Stimulated activated CD4-positive, alpha-beta T cell treated with anti-CD3 and anti-CD28 coated beads, Interleukin-2, amount 100 ng/mL, for 4 hours (primary cell): ENCODE data around the gene UQCR11.

Source experiments
- DNase-seq: peaks from one replicate; pipeline ENCODE4 v3.0.0-alpha.2; 2020; ENCODE audit warnings: low read depth

Gene UQCR11

DNA sequence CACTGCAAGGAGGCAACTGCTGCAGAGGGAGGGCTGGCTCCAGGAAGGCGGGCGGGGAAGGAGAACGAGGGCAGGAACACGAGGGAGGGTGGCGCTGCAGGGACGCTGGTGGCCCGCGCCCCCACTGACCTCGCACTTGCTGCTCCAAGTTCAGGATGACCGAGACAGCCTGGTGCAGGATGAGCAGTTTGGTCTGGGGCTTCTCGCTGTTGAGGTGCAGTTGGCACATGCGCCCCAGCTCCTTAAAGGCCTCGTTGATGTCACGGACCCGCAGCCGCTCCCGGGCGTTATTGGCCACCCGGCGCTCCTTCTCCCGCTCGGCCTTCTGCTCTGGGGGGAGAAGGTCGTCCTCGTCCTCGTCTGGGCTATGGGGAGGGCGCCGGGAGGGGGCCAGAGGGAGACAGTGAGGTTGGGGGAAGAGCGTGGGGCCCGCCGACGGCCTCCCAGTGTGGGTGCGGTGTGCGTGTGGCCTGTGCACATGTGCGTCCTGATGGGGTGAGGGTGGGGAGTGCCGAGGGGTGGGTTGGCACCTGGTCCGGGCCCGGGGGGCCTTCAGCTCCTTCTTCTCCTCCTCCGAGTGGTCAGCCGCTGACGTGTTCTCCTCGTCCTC, 10.0 kb upstream of the UQCR11 start:
- DNase-seq = no peak

DNA sequence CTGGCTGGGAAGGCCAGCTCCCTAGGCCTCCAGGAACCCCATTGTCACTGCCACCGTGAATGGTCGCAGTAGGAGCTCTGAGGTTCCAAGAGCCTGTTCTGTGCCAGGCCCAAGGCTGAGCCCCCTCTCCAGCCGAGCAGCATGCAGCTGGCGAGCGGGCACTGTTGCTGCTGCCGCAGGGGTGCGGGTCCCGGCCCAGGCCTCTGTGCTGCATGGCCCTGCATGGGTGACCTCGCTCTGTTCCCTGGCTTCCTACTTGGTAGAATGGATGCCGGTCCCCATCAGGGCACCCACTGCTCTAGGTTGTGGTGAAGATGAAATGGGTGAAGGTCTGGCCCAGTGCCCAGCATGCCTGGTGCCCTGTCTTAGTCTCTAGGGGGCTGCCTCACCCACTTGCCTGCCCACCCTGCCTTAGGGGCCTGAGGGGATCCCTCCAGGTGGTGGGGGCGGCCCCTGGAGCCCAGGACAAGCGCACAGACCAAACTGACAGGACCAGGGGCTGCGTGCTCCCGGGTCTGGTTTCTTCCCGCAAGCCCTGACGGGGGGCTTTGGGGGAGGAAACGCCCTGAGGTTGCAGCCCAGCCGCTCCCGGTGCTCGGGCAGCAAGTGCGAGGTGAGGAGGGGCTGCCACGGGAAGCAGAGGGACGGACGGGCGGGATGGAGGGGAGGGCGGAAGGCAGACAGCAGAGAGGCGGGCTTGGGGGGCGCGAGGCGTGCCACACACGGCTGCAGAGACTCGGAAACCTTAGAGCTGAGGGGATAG, 8.7 kb upstream of the UQCR11 start:
- no peak for DNase-seq

DNA sequence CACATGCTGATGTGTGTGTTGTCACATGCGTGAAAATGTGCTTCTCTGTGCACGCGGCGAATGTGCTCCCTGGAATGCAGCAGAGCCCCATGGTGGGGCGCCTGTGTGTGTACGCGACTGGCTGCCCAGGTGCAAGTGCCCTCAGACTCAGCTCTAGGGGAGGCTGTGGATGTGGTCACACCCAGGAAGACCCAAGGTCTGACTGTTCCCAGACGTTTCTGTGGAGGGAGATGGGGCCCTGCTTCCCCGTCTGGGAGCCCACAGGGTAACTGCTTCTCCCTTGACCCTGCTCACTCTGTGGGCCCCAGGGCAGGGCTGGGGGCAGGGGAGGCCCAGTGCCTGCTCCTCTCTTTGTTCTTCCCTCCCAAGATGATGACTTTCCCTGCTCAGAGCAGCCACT, 7.9 kb upstream of the UQCR11 start:
- DNase-seq = no peak

DNA sequence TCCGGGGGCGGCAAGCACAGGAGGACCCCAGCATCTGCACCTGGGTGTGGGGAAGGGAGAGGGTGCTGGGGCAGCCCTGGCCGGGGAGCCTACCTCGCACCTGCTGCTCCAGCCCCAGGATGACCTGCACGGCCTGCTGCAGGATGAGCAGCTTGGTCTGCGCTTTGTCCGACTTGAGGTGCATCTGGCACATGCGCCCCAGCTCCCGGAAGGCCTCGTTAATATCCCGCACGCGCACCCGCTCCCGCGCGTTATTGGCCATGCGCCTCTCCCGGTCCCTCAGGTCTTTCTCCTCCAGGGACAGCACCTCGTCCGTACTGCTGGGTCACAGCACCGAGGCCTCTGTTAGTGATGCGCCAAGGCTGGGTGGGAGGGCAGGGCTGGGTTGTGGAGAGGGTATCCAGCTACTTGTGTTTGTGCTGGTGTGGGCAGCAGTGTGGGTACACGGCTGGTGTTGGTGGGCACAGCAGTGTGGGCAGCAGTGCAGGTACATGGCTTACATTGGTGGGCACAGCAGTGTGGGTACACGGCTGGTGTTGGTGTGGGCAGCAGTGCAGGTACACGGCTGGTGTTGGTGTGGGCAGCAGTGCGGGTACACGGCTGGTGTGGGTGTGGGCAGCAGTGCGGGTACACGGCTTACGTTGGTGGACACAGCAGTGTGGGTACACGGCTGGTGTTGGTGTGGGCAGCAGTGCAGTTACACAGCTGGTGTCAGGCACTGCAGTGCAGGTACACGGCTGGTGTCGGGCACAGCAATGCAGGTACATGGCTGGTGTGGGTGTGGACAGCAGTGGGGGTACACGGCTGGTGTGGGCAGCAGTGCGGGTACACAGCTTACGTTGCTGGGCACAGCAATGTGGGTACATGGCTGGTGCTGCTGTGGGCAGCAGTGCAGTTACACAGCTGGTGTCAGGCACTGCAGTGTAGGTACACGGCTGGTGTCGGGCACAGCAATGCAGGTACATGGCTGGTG, 7.1 kb upstream of the UQCR11 start:
- no peak for DNase-seq

DNA sequence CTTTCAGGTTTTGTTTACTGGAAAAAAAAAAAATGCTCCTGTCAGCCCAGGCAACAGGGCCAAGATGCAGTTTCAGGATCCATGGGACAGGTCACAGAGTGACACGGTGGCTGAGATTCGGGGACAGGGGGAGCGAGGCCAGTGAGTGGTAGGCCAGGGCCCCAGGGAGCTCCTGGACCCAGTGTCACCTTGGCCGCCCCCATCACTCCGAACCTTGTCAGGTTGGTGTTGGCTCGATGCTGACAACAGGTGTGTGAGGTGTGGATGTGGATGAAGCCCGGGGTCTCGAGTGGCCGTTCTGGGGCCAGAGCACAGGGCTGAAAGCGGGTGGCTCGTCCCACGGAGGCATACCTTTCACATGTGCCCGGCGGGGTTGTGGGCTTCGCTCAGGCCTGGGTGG, 6.1 kb upstream of the UQCR11 start:
- DNase-seq = no peak

DNA sequence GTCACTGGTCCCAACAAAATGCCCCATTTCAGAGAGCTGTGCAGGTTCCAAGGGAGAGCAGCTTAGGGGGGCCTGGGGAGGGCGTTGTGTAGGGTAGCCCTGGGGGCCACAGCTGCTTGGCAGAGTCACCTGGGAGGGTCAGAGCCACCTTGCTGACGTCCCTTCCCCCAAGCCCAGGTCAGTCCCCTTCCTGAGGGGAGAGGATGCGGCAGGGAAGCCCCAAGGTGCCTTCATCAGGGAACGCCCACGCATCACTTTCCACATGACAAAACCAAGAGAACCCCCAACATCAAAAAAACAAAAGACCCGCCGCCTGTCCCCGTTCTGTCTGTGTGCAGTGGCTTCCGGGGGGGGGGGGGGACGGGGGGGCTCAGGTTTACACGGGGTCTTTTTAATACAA, 5.3 kb upstream of the UQCR11 start:
- DNase-seq = no peak

DNA sequence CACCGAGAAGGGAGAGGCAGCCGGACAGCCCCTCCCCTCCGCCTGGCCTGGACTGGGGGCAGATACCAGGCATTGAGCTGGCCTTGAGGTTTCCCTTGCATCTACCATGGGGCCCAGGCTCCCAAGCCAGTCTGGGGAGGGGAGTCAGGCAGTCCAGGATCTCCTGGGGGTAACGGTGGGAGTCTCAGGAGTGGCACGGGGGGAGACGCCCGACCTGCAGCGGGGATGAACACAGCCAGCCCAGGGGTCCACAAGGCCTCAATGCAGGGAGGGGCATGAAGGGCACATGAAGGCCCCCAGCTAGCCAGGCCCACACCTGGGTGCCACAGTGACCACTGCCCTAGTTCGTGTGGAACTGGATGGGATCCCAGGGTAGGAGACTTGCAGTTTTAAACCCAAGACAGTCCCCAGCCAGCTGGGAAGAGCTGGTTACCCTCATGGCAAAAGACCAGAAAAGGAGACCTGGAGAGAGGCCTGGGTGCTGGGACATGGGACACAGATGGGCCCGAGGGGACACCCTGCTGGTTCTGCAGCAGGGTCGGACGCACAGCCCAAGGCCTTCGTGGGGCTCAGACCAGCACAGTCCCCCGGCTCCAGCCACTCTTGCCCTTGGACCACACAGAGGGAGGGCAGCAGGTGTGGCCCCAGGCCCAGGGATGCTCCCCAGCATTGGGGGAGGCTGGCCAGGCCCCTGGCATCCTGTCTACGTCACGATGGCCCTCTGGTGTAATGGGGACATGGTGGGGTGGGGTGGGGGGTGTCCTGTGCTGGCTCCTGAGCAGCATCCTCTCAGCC, 4.6 kb upstream of the UQCR11 start:
- DNase-seq = no peak

DNA sequence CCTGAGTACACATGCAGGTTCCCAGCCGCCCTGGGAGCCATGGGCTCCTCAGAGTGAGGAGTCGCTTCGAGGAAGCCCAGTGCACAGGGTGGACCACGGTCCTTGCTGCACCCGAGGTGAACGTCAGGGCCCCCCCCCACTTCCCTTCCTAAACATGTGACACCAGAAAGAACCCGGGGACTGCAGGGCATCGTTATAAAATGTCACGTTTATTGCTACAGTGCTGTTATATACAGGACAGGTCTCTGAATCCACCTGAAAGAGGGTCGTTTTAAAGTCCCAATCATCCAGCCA, 3.8 kb upstream of the UQCR11 start:
- no peak for DNase-seq

DNA sequence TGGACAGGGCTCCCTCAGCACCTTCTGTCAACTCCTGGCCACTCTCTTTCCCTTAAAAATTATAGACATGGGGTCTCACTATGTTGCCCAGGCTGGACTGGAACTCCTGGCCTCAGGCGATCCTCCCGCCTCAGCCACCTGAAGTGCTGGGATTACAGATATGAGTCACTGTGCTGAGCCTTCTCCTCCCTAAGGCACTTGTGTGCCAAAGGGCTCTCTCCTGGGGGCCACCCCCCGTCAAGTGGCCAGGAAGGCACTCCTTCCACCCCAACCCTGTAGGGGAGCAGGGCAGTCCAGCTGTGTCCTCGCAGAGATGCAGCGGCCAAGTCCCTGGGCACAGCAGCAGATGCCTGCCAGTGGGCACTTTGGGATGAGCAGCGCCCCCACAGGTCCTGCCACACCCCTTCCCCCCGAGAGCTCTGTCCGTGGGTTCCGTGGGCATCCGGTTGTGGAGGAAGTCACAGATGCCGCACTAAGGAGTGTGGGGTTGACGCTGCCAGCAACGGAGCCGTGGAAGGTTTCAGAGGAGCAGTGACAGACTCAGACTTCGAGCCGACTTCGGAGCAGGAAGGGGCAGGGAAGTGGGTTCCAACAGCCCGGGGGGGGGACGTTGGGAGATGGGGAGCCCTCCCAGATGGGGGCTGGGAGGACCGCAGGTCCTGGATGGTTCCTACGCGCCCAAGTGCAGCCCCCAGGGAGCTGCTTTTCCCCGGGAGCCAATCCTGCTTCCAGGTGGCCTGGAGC, 3.3 kb upstream of the UQCR11 start:
- DNase-seq = no peak

DNA sequence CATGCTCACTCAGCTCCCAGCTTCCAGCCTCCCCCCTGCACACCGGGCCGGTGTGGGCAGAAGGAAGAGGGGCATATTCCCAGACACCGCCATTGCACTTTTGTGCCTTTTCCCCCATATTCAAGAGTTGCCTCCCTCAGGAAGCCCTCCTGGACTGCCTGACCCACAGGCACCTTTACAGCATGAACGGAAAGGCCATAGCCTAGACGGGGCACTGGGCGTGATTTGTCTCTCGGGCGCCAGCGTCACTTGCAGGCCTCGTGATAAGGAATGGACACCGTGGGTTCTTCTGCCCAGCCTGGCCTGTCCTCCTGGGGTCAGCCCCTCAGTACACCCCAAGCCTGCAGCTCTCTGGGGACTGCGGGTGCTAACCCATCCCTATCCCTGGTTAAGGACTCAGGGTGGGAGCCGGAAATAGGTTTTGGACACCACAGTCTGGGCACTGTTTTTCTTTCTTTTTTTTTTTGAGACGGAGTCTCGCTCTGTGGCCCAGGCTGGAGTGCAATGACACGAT, 933 bp upstream of the UQCR11 start:
- DNase-seq = no peak

DNA sequence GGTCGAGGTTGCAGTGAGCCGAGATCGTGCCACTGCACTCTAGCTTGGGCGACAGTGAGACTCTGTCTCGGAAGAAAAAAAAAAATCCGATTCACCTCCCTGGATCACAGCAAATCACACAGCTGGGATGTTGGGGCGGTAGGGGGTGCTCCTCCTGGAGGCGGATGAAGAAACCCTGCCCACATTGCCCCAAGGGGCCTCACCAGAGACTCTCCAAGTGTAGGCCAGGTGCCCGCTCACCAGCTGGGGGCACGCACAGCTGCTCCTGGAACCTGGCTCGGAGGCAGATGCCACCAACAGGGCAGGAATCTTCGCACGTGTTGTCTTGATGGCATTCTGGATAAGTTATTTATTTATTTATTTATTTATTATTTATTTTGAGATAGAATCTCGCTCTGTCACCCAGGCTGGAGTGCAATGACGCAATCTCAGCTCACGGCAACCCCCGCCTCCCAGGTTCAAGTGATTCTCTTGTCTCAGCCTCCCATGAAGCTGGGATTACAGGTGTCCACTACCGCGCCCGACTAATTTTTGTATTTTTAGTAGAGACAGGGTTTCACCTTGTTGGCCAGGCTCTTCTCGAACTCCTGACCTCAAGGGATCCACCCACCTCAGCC, 3.1 kb downstream of the UQCR11 start:
- no peak for DNase-seq

DNA sequence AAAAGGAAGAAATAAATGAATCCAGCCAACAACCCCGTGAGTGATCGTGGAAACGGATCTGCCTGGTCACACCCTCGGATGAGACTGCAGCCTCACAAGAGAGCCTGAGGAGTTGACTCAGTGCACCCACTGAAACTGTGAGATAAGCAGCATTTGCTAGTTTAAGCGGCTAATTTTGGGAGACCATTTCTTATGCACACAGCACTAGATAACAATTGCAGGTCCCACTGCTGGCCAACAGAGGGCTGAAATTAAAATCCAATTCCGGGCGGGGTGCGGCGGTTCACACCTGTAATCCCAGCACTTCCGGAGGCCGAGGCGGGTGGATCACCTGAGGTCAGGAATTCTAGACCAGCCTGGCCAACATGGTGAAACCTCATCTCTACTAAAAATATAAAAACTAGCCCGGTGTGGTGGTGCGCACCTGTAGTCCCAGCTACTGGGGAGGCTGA, 3.6 kb downstream of the UQCR11 start:
- DNase-seq = no peak

DNA sequence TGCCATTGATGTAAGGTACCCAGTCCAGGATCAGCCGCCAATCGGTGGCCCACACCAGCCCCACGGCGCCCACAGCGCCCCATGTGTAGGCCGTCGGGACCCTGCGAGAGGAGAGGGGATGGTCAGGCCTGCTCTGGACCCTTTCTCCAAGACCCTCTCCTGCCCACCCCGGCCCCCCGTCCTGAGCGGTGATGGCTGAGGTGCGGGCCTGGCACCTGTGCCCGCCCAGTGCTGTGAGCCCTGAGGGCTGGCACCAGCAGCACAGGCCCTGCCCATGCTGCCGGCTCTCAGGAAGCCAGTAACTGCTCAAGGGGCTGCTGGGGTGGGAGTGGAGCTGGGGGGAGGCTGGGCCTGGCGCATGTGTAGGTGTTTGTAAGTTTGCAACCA, 5.8 kb downstream of the UQCR11 start:
- DNase-seq = no peak

DNA sequence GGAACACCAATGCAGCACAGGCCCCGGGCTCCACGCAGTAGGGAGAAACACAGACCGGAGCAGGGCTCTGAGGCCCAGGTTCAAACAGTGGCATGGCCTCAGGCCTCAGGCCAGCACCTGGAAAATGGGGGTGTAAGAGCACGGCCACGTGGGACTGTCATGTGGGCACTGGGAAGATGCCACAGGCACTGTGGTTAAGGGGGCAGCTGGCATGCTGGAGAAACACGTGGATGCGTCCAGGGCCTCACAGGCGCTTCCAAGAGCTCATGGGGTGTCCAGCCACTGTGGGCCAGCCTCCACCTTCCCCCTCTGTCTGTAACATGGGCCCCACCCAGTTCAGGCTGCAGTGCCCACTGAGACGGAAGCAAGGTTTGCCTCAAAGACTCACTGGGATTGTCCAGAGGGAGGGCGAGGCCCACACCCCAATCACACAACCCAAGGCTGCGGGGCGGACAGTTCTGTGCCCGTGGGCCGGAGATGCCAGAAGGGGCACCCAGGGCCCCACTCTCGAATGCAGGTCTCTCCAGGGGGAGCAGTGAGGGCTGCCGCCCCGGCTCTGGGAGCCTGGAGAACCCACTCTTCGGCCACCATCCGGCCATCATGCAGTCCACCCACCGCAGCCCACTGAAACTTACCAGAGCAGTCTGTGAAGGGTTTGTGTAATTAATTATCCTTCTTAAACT, 6.3 kb downstream of the UQCR11 start:
- DNase-seq = no peak

DNA sequence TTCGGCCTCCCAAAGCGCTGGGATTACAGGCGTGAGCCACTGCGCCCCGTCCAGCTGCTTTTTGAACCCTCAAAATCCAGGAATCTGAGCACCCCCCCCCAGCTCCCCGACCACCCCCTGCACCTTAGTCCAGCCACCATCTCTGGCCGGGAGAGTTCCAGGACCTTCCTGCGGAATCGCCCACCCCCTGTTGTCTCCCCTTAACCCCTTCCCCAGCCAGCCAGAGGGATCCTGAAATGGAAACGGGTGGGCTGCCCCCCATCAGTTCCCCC, 11.8 kb downstream of the UQCR11 start:
- no peak for DNase-seq

DNA sequence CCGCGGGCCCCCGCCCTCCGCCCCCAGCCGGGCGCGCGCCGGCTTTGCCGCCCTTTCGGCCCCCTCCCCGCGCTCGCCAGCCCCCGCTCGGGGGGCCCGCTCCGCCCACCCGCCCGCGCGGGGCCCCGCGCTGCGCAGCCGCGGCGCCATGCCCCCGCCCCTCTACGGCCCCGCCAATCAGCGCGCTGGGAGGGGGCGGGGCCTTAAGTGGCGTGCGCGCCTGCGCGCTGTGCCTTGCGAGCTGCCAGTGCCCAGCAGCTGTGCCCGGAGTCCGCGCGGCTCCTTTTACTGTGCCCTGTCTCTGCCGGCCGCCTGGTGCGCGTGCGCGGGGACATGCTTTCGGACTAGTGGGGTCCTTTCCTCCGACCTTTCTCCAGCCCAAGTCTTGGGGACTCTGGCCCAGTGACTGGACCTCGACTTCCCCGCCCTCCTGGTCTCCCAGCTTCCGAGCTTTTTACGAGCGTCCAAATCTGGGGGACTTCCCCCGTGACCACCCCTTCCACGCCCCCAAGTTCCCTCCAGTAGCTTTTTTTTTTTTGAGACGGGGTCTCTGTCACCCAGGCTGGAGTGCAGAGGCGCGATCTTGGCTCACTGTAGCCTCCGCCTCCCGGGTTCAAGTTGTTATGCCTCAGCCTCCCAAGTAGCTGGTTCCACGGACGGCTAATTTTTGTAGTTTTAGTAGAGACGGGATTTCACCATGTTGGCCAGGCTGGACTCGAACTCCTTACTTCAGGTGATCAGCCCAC, 12.3 kb downstream of the UQCR11 start, which contains the start of gene MBD3:
MBD3 (minus strand) TSS at position 111 of the 746 bp plus-strand sequence. CDS start 234 bp downstream, outside the sequence.
- DNase-seq = peak; percentile 79

DNA sequence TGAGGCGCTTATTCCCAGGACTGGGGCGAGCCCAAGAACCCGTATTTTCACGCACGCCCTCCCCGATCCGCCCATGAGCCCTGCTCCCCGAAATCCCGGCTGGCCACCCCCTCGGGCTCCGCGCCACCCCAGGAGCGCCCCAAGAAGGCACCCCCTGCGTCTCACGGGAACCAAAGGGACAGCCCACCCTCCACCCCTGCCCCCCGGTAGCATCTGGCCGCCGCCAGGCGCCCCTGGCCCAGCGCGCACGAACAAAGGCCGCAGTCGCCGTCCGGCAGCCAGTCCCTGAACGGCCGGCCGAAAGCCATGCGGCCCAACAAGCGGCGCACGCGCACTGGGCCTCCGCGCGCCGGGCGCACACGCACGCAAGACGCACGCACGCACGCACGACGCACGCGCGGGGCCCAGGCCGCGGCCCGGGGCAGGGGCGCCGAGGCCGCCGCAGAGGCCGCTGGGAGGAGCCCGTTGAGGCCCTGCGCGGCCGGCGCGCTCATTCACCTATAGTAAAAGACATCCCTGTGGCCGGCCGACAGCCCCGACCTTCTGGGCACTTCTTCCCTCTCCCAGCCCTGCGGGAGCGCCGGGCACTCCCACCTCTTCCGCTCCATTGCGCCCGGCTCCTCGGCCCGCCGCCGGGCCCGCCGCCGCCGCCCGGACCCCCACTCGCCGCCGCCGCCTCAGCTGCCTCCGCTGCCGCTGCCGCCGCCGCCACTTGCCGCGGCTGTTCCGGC, 13.1 kb downstream of the UQCR11 start:
- DNase-seq = peak; percentile 74

DNA sequence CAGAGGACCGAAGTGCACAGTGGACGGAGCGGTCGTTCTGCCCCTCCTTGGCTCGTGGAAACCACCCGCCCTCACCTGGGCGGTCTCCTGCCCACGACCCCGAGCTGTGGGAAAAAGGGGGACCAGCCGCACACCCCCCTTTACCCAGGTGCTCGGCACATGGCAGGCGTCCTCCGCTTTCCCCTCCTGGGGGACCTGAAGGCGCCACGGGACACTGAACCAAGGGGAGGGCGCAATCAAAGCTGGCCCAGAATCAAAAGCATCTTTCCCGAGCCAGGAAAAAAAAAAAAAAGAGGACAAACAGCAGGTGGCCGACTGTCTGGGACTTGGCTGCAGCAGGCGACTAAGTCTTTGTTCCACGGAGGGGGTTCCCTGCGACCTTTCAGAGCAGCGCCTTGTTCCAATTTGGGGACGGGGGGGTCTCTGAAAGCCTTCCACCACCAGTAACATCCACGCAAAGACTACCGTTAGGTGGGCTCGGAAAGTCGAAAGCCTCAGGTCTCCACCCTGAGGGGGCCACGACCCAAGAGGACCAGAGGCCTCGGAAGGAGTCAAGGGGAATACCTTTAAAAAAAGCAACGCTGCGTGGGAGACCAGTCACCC, 13.7 kb downstream of the UQCR11 start:
- DNase-seq = no peak
